ENCODE data around the gene CHURC1. TPM values are rescaled to one million over a fixed set of nuclear protein-coding genes. Genes with fewer than 3 reads are reported as not detected.

CHURC1 gene
- total and polyA plus RNA-seq, 2 of the 4 experiments (the other 2 are of a cell fraction) = 38.0 to 69.5 TPM

DNA sequence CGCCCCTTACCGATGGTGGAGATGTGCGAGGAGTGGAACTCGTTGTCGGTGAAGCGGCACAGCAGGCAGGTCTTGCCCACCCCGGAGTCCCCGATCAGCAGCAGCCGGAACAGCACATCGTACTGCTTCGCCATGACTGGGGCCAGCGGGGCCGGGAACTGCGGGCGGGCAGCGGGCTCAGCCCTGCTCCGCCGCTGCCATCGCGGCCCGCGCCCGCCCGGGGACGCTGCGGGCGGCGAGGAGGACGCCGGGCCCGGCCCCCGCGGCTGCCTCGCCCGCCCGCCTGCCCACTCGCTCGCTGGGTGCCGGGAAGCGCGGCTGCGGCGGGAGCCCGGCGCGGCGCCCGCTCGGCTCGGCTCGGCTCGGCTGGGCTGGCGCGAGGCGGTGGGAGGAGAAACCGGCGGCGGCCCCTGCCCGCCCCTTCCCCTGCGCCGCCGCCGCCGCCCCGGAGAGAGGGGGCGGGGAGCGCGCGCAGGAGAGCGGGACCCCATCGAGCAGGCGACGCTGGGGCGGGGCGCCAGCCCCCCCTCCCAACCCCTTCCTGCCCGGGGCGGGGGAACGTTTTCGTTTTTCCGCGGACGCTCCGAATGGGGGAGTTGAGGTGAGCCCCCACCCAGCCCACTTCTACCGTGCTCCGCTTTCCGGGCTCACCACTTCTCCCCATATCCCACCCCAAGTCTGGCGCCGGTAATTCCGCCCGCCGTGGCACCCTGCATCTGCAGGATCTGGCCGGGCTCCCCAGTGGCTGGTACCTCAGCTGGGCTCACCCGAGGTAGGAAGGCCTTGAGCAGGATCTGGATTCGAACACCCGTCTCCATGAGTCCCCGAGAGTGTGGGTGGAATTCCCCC lies 57.9 kb downstream of the CHURC1 start, which contains the start of gene RAB15:
Gene RAB15, minus strand, starts transcription at position 394 of the 849 bp plus-strand sequence. Its CDS starts 260 bp downstream, at position 134.
- no peaks in the 10 kb centered on the region for H4K20me1 ChIP-seq (ENCODE audit: insufficient read depth, low read length)
- peak within 1 kb of the TSS; percentile 10; the same call in 1 of the 2 replicates for H3K18ac ChIP-seq (ENCODE audit: low read depth, low read length)
- H3K4me2 ChIP-seq (ENCODE audit: low read depth, low read length) = peak within 1 kb of the TSS; percentile 94
- H2AK5ac ChIP-seq (ENCODE audit: low read depth, low read length) = no peak within 1 kb of the TSS
- H3K27ac ChIP-seq (ENCODE audit: insufficient read depth, low read length) = peak within 1 kb of the TSS; percentile 32; the same call in 1 of the 2 replicates
- H3K4me3 ChIP-seq (ENCODE audit: insufficient read depth, low read depth, low read length) = peak within 1 kb of the TSS; percentile 93
- H3K9ac ChIP-seq (ENCODE audit: low read depth, low read length) = peak within 1 kb of the TSS; percentile 75
- H2AFZ ChIP-seq (replicated peaks; ENCODE audit: low read length, poor library complexity) = peak within 1 kb of the TSS; percentile 91
- ATAC-seq (ENCODE audit: low read depth) = peak; percentile 87
- H2AK9ac ChIP-seq (replicated peaks; ENCODE audit: low read depth, low read length, poor library complexity) = peak within 1 kb of the TSS; percentile 71
- peak within 1 kb of the TSS; percentile 15 for H4K5ac ChIP-seq (ENCODE audit: low read depth, low read length)
- H3K27me3 ChIP-seq (ENCODE audit: control insufficient read depth, insufficient read depth, low read length) = peaks cover 8% of the 10 kb centered on the region; the same call in 1 of the 2 replicates
- peak within 1 kb of the TSS; percentile 76 for H3K14ac ChIP-seq (replicated peaks; ENCODE audit: low read depth, low read length)
- 1% methylated on average over 29 of the region's 96 CpGs; no CpG with 5 or more reads in 1 of the 2 experiments for WGBS, 2 experiments (ENCODE audit: extremely low coverage in 2 of 2, insufficient read length in 1 of 2)
- peak within 1 kb of the TSS; percentile 19; the same call in 1 of the 2 replicates for H3K4ac ChIP-seq (ENCODE audit: low read depth, low read length)
- peak within 1 kb of the TSS; percentile 77 for H3K23ac ChIP-seq (ENCODE audit: low read depth, low read length)
- H2BK5ac ChIP-seq (ENCODE audit: low read depth, low read length, poor library complexity, severe bottlenecking) = no peak within 1 kb of the TSS
- TF ChIP-seq CHD1 (IDR thresholded peaks at IDR 0.05; ENCODE audit: low read depth, low read length) (no peak), MAZ (IDR thresholded peaks at IDR 0.05; ENCODE audit: borderline replicate concordance, low read depth, low read length) (peak; percentile 39; the same call in 1 of the 2 replicates)
- POLR2A ChIA-PET (ENCODE audit: unreplicated experiment) = interaction anchor here (0.6 to 0.7 kb wide), 2 partner anchors 12 to 102 kb away, joined by 4 to 5 read pairs; no protein-coding TSS in a partner anchor
- no TSS peak for BruUV-seq (replicated peaks)
- intact Hi-C loops (cut with micrococcal nuclease) (no loop called here), in situ Hi-C loops (cut with MboI; ENCODE audit: low sequenced_read_pairs) (no loop called here), dilution Hi-C loops (cut with HindIII; ENCODE audit: low sequenced_read_pairs, unreplicated experiment) (no loop called here)
- H4K91ac ChIP-seq (ENCODE audit: insufficient read depth, low read depth, low read length) = no peak within 1 kb of the TSS
- peak; percentile 6 for DNase-seq
- no peak within 1 kb of the TSS for H2BK20ac ChIP-seq (ENCODE audit: low read depth, low read length)
- H3K56ac ChIP-seq (ENCODE audit: extremely low read depth, insufficient read depth, low read length) = no peak within 1 kb of the TSS
- no peaks in the 10 kb centered on the region; a peak in 2 of 4 replicates for H3K79me1 ChIP-seq (ENCODE audit: low read depth in 1 of 2, low read length in 2 of 2)
- no peaks in the 10 kb centered on the region for H3K9me1 ChIP-seq (ENCODE audit: insufficient read depth, low read length)
- H4K8ac ChIP-seq (ENCODE audit: low read depth in 2 of 2, low read length in 2 of 2) = peak within 1 kb of the TSS in 1 of 2 experiments; percentile 66; a peak in 1 of 4 replicates
- no peaks in the 10 kb centered on the region; the same call in 1 of the 2 replicates for H3K36me3 ChIP-seq (ENCODE audit: control insufficient read depth, insufficient read depth, low read length)
- no peak within 1 kb of the TSS; the same call in 1 of the 2 replicates for H2BK120ac ChIP-seq (ENCODE audit: low read depth, low read length)
- no peak within 1 kb of the TSS for H2BK15ac ChIP-seq (ENCODE audit: low read depth, low read length)
- H3K4me1 ChIP-seq (ENCODE audit: control insufficient read depth, insufficient read depth, low read length) = peaks cover 6% of the 10 kb centered on the region
- H3K9me3 ChIP-seq (ENCODE audit: control insufficient read depth, insufficient read depth, low read length) = no peaks in the 10 kb centered on the region
- CTCF ChIA-PET = no interaction called here
